Hepatocyte (in vitro differentiated cells): ENCODE data around the gene ENTPD2. TPM values are rescaled to one million over a fixed set of nuclear protein-coding genes. Genes with fewer than 3 reads are reported as not detected.
A peak's percentile ranks its signal among the peaks of the same experiment; 100 is the strongest.
"Not testable (repeated sequence)": the region's sequence is repeated elsewhere in the genome, so short reads cannot be mapped to it uniquely, and the experiment has no call there.

Source experiments
- DNase-seq: peaks from one replicate; pipeline ENCODE4 v3.0.0-alpha.2; 2016; ENCODE audit warnings: low spot score
- H2AFZ ChIP-seq: fragments of 200-600 bp; sonication (generic); 2 replicates; pipeline ENCODE4 v1.6.0; 2016; ENCODE audit warnings: antibody characterized with exemption, mild to moderate bottlenecking
- H3K27ac ChIP-seq: fragments of 200-600 bp; sonication (generic); 2 replicates; pipeline ENCODE4 v1.5.1; 2016; ENCODE audit warnings: mild to moderate bottlenecking
- H3K27me3 ChIP-seq: fragments of 200-600 bp; sonication (generic); 2 replicates; pipeline ENCODE4 v1.6.1; 2016
- H3K36me3 ChIP-seq: fragments of 200-600 bp; sonication (generic); replicated peaks from 2 replicates; pipeline ENCODE4 v1.5.1; 2016; ENCODE audit warnings: low read depth; ENCODE audit not compliant: insufficient read depth
- H3K4me1 ChIP-seq: fragments of 200-600 bp; sonication (generic); 2 replicates; pipeline ENCODE4 v1.5.1; 2016; ENCODE audit warnings: mild to moderate bottlenecking, moderate library complexity; ENCODE audit not compliant: insufficient read depth
- H3K4me2 ChIP-seq: fragments of 200-600 bp; sonication (generic); 2 replicates; pipeline ENCODE4 v1.6.0; 2016
- H3K4me3 ChIP-seq: fragments of 200-600 bp; sonication (generic); 2 replicates; pipeline ENCODE4 v1.5.1; 2016; ENCODE audit warnings: mild to moderate bottlenecking
- H3K79me2 ChIP-seq: fragments of 200-600 bp; sonication (generic); 2 replicates; pipeline ENCODE4 v1.6.0; 2017; ENCODE audit warnings: mild to moderate bottlenecking
- H3K9me2 ChIP-seq: fragments of 200-600 bp; sonication (generic); replicated peaks from 2 replicates; pipeline ENCODE4 v1.6.0; 2017; ENCODE audit warnings: mild to moderate bottlenecking; ENCODE audit not compliant: insufficient read depth
- H3K9me3 ChIP-seq: fragments of 200-600 bp; sonication (generic); 2 replicates; pipeline ENCODE4 v1.5.1; 2016; ENCODE audit warnings: low read depth, mild to moderate bottlenecking
- H4K20me1 ChIP-seq: fragments of 200-600 bp; sonication (generic); 2 replicates; pipeline ENCODE4 v1.6.0; 2016; ENCODE audit warnings: mild to moderate bottlenecking; ENCODE audit not compliant: insufficient read depth, poor library complexity, severe bottlenecking
- CTCF ChIP-seq: fragments of 200-600 bp; sonication (generic); IDR thresholded peaks from 2 replicates; pipeline ENCODE4 v1.5.1; 2016; ENCODE audit warnings: antibody characterized with exemption, mild to moderate bottlenecking; ENCODE audit not compliant: poor library complexity
- EZH2 ChIP-seq: fragments of 200-600 bp; sonication (generic); IDR thresholded peaks from 2 replicates; pipeline ENCODE4 v1.6.1; 2016; ENCODE audit warnings: antibody characterized with exemption, mild to moderate bottlenecking, borderline replicate concordance
- EZH2phosphoT487 ChIP-seq: fragments of 200-600 bp; sonication (generic); IDR thresholded peaks from one replicate; pipeline ENCODE4 v1.6.1; 2018; ENCODE audit warnings: antibody characterized with exemption, mild to moderate bottlenecking, low read depth, moderate library complexity; ENCODE audit not compliant: unreplicated experiment, severe bottlenecking
- WGBS: methylation state at CpG from one replicate; pipeline ENCODE4 v1.1.6; 2016; ENCODE audit warnings: low lambda C conversion rate; ENCODE audit errors: missing lambda C conversion rate; 5-methylcytosine and 5-hydroxymethylcytosine counted together
- polyA plus RNA-seq: library from polyadenylated mRNA; unstranded; fragments of >200 nt; fragmentation: Nextera tagmentation; extraction: Ambion mirVana; gene quantifications from 2 replicates; pipeline ENCODE4 v1.2.1, GENCODE V29; 2016
- total RNA-seq: library from RNA; depleted of rRNA; stranded (reverse); fragments of >200 nt; gene quantifications from 2 replicates; pipeline ENCODE4 v1.2.3, GENCODE V29; 2014

ENTPD2 gene
- total and polyA plus RNA-seq, 2 experiments from 2014 or later: 1.1 to 1.8 TPM

GRCh38 chr9:137064880-137065164 lies 11.0 kb upstream of the ENTPD2 start:
- Histone ChIP-seq H3K9me2 (no peaks in the 10 kb centered on the region), H3K4me3 (no peak overlapping the region)
- no peak for DNase-seq

GRCh38 chr9:137064027-137064879 lies 10.4 kb upstream of the ENTPD2 start:
- Histone ChIP-seq H3K4me1 (no peaks in the 10 kb centered on the region), H3K4me3 (no peak overlapping the region), H3K27ac (no peak overlapping the region), H3K9me2 (no peaks in the 10 kb centered on the region), H3K4me2 (no peak overlapping the region), H3K36me3 (no peaks in the 10 kb centered on the region), H3K79me2 (no peaks in the 10 kb centered on the region), H4K20me1 (no peaks in the 10 kb centered on the region), H3K27me3 (no peaks in the 10 kb centered on the region), H3K9me3 (no peaks in the 10 kb centered on the region), H2AFZ (no peak overlapping the region)
- WGBS: 67% methylated on average over 41 of the region's 55 CpGs
- TF ChIP-seq CTCF (peak; percentile 89), EZH2phosphoT487 (no peak), EZH2 (no peak)
- peak; percentile 71 for DNase-seq

More at GRCh38 chr9:137064880-137065164, 11.0 kb upstream of the ENTPD2 start:
- Histone ChIP-seq H3K27me3 (no peaks in the 10 kb centered on the region), H3K4me2 (no peak overlapping the region), H4K20me1 (no peaks in the 10 kb centered on the region), H2AFZ (no peak overlapping the region), H3K9me3 (no peaks in the 10 kb centered on the region), H3K27ac (no peak overlapping the region), H3K36me3 (no peaks in the 10 kb centered on the region), H3K4me1 (peaks cover 3% of the 10 kb centered on the region), H3K79me2 (no peaks in the 10 kb centered on the region)
- WGBS: 95% methylated on average over 4 of the region's 12 CpGs
- TF ChIP-seq CTCF (no peak), EZH2phosphoT487 (no peak), EZH2 (no peak)

GRCh38 chr9:137063311-137064026 lies 9.6 kb upstream of the ENTPD2 start:
- no peak for DNase-seq
- WGBS: 95% methylated on average over 23 of the region's 26 CpGs
- Histone ChIP-seq H3K27me3 (no peaks in the 10 kb centered on the region), H2AFZ (no peak overlapping the region), H3K79me2 (no peaks in the 10 kb centered on the region), H3K9me3 (no peaks in the 10 kb centered on the region), H3K27ac (no peak overlapping the region), H4K20me1 (no peaks in the 10 kb centered on the region), H3K9me2 (no peaks in the 10 kb centered on the region), H3K36me3 (no peaks in the 10 kb centered on the region), H3K4me1 (no peaks in the 10 kb centered on the region), H3K4me3 (no peak overlapping the region), H3K4me2 (no peak overlapping the region)
- TF ChIP-seq EZH2phosphoT487 (no peak), EZH2 (no peak), CTCF (no peak)

GRCh38 chr9:137062798-137063197 lies 8.9 kb upstream of the ENTPD2 start:
- not testable (repeated sequence) for H3K4me3 ChIP-seq, H3K9me2 ChIP-seq, H3K27ac ChIP-seq, H3K79me2 ChIP-seq, DNase-seq, H3K9me3 ChIP-seq, H3K36me3 ChIP-seq, H3K27me3 ChIP-seq, H3K4me2 ChIP-seq, H4K20me1 ChIP-seq, H2AFZ ChIP-seq, H3K4me1 ChIP-seq
- WGBS: 81% methylated on average over 9 of the region's 9 CpGs
